ENCODE results near the gene KCNQ1. TPM values are rescaled to one million over a fixed set of nuclear protein-coding genes. Genes with fewer than 3 reads are reported as not detected.

KCNQ1 gene
- total RNA-seq, 1 donor from 2014 or later = 2.6 TPM

DNA sequence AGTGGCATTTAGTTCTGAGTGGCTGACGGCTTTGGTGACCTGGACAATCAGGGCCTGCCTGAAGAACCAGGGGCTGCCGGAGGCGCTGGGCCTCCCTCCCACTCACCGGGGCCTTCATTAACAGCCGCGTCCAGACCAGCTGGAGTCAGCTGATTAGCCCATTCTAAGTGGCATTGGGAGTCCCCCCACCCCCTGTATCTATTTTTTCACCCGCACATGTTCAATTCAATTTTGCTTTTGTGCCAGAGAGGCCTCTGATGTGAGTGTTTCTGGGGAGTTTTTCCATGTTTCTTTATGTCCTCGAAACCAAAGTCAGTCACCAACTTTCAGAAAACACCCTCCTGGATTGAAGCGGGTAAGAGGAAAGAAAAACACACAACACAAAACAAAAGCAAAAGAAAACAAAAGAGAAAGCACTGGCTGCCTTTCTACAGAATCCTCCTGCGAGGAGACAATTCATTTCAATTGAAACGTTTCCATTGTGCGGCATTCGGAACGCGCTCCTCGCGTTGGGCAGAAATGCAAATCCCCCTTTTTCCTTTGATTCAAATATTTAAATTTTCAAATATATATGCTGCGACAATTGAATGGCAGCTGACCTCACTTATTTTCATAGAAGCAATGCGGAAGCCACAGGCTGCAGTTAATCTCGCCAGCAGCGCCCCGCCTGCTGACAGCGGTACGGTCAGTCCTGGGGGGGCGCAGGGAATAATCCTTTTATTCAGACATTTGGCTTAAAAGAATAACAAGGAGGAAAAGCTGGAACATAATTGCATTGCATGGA lies 423.1 kb downstream of the KCNQ1 start:
- no peak overlapping the region for H3K4me3 ChIP-seq (ENCODE audit: low read length in 3 of 3)

DNA sequence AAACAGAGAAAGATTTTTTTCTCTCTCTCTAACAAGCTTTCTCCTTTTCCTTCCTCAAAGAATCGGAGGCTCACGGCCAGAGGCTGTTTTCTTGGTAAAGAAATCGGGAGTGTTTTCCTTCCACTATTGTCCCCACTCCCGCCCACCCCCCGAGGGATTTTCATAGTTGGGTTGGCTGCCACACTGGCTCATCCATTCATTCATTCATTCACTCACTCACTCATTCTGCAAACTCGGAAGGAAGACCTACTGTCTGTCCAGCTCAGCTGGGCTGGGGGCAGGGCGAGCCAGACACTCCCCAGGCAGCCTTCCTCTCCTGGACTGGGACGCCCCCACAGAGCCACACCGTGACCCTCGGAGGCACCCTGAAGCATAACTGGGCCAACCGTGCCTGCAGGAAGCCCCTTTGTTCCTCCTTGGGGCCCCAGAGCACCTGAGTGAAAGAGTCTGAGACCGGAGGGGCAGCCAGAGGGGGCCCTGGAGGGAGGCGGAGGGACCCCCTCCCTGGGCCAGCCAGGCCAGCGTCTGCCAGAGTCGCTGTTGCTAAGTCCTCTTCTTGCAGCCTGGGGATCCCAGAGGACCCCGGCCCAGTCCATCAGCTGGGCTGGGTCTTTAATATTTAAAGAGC lies 423.8 kb downstream of the KCNQ1 start:
- no peak overlapping the region for H3K9ac ChIP-seq (ENCODE audit: low read depth in 1 of 3, low read length in 3 of 3)
- H3K4me3 ChIP-seq (ENCODE audit: low read length in 3 of 3) = peak overlapping the region in 1 of 3 donors; percentile 22
- H3K4me1 ChIP-seq (ENCODE audit: control insufficient read depth in 3 of 3, insufficient read depth in 3 of 3, low read length in 3 of 3) = peaks cover 0 to 3% (median 0%) of the 10 kb centered on the region in 3 donors
- no peak overlapping the region for H3K27ac ChIP-seq (ENCODE audit: low read depth, low read length)
- H3K27me3 ChIP-seq (ENCODE audit: control insufficient read depth in 3 of 3, insufficient read depth in 3 of 3, low read length in 3 of 3) = peaks cover 38 to 43% (median 39%) of the 10 kb centered on the region in 3 donors
- no peaks in the 10 kb centered on the region for H3K36me3 ChIP-seq (ENCODE audit: control insufficient read depth in 3 of 3, insufficient read depth in 3 of 3, low read length in 3 of 3)
- H3K9me3 ChIP-seq (ENCODE audit: control insufficient read depth in 3 of 3, low read length in 3 of 3) = no peaks in the 10 kb centered on the region

More for the DNA sequence above, 423.1 kb downstream of the KCNQ1 start:
- Histone ChIP-seq H3K9me3 (ENCODE audit: control insufficient read depth in 3 of 3, low read length in 3 of 3) (no peaks in the 10 kb centered on the region), H3K4me1 (ENCODE audit: control insufficient read depth in 3 of 3, insufficient read depth in 3 of 3, low read length in 3 of 3) (peaks cover 0 to 3% (median 0%) of the 10 kb centered on the region in 3 donors), H3K27me3 (ENCODE audit: control insufficient read depth in 3 of 3, insufficient read depth in 3 of 3, low read length in 3 of 3) (peaks cover 35 to 46% (median 38%) of the 10 kb centered on the region in 3 donors), H3K36me3 (ENCODE audit: control insufficient read depth in 3 of 3, insufficient read depth in 3 of 3, low read length in 3 of 3) (no peaks in the 10 kb centered on the region), H3K27ac (ENCODE audit: low read depth, low read length) (no peak overlapping the region), H3K9ac (ENCODE audit: low read depth in 1 of 3, low read length in 3 of 3) (no peak overlapping the region)

DNA sequence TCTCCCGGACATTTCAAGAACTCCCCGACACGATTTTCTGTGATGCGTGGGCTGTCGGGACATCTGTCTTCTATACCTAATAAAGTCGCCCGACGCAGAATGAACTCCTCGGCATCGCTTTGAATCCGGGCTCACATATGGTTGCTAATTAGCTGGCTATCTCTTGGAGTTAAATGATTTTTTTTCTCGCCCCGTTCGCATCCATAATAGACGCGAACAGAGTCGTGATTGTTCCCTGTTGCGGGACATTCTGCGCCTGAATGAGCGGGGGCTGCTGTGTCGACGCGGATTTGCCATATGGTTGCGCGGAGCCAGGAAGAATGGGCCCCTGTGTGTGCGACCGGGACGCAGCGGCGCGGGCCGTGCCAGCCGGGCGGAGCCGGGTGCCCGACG lies 424.3 kb downstream of the KCNQ1 start:
- Histone ChIP-seq H3K9me3 (ENCODE audit: control insufficient read depth in 3 of 3, low read length in 3 of 3) (no peaks in the 10 kb centered on the region), H3K27ac (ENCODE audit: low read depth, low read length) (no peak overlapping the region), H3K9ac (ENCODE audit: low read depth in 1 of 3, low read length in 3 of 3) (no peak overlapping the region), H3K36me3 (ENCODE audit: control insufficient read depth in 3 of 3, insufficient read depth in 3 of 3, low read length in 3 of 3) (no peaks in the 10 kb centered on the region), H3K4me3 (ENCODE audit: low read length in 3 of 3) (no peak overlapping the region), H3K4me1 (ENCODE audit: control insufficient read depth in 3 of 3, insufficient read depth in 3 of 3, low read length in 3 of 3) (peaks cover 0 to 3% (median 0%) of the 10 kb centered on the region in 3 donors), H3K27me3 (ENCODE audit: control insufficient read depth in 3 of 3, insufficient read depth in 3 of 3, low read length in 3 of 3) (peaks cover 38 to 47% (median 39%) of the 10 kb centered on the region in 3 donors)

DNA sequence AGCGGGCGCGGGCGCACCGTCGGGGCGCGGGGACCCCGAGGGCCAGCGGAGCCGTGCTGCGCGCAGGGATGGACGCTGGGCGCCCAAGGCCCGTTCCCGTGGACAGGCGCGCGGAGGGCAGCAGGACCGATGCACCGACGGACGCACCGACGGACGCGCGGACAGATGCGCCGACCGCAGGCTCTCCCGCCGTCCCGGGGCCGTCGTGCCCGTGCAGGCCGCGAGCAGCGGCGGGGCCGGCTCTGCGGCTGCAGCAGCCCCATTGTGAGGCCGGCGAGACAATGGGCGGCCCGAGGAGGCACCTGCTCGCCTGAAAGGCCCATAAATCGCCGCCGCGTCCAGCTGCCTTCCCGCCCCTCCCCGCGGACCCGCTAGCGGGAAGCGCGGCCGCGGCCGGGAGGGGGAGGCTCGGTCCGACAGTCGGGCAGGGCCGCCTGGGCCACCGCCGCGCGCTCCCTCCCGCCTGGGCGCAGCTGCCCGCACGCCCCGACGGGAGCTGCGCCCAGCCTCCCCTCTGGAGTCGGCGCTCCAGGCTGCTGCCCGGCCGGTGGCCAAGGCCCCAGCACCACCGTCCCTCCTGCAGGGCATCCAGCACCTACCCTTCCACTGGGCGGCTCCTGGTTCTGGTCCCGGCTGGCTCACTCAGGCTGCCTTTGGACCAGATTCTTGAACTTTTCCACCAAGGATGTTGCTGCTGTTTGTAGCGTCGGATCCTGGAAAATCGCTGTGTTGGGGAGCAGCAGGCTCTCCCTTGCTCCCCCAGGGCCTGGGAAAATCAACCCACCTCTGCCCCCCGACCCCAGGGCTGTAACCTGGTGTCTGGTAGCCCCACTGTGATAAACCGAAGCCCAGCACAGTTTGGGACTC lies 425.0 kb downstream of the KCNQ1 start:
- Histone ChIP-seq H3K36me3 (ENCODE audit: control insufficient read depth in 3 of 3, insufficient read depth in 3 of 3, low read length in 3 of 3) (no peaks in the 10 kb centered on the region), H3K4me3 (ENCODE audit: low read length in 3 of 3) (no peak overlapping the region), H3K9me3 (ENCODE audit: control insufficient read depth in 3 of 3, low read length in 3 of 3) (no peaks in the 10 kb centered on the region), H3K4me1 (ENCODE audit: control insufficient read depth in 3 of 3, insufficient read depth in 3 of 3, low read length in 3 of 3) (peaks cover 0 to 3% (median 0%) of the 10 kb centered on the region in 3 donors), H3K27me3 (ENCODE audit: control insufficient read depth in 3 of 3, insufficient read depth in 3 of 3, low read length in 3 of 3) (peaks cover 38 to 49% (median 42%) of the 10 kb centered on the region in 3 donors), H3K27ac (ENCODE audit: low read depth, low read length) (no peak overlapping the region), H3K9ac (ENCODE audit: low read depth in 1 of 3, low read length in 3 of 3) (no peak overlapping the region)

DNA sequence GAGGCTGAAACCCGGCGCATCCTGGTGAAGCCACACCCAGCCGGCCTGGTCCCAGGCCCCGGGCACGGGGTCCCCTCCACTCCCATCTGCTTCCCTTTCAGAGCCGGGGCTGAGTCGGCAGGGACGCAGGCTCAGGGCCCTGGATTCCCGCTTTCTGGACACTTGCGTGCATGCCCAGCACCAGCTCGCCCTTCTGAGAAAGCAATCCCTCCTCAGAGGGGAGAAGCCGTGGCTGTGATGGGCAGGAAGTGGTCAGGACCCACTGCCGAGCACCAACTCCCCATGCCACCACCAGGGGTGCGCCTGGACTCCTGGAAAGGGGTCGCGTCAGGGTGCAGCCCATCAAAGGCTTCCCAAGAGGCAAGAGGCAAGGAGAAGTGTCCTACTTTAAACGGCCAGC lies 425.7 kb downstream of the KCNQ1 start:
- Histone ChIP-seq H3K27me3 (ENCODE audit: control insufficient read depth in 3 of 3, insufficient read depth in 3 of 3, low read length in 3 of 3) (peaks cover 38 to 49% (median 46%) of the 10 kb centered on the region in 3 donors), H3K9ac (ENCODE audit: low read depth in 1 of 3, low read length in 3 of 3) (no peak overlapping the region), H3K4me3 (ENCODE audit: low read length in 3 of 3) (no peak overlapping the region), H3K27ac (ENCODE audit: low read depth, low read length) (no peak overlapping the region), H3K9me3 (ENCODE audit: control insufficient read depth in 3 of 3, low read length in 3 of 3) (peaks cover 0 to 4% (median 0%) of the 10 kb centered on the region in 3 donors), H3K36me3 (ENCODE audit: control insufficient read depth in 3 of 3, insufficient read depth in 3 of 3, low read length in 3 of 3) (peaks cover 0 to 2% (median 0%) of the 10 kb centered on the region in 3 donors), H3K4me1 (ENCODE audit: control insufficient read depth in 3 of 3, insufficient read depth in 3 of 3, low read length in 3 of 3) (peaks cover 0 to 3% (median 0%) of the 10 kb centered on the region in 3 donors)

DNA sequence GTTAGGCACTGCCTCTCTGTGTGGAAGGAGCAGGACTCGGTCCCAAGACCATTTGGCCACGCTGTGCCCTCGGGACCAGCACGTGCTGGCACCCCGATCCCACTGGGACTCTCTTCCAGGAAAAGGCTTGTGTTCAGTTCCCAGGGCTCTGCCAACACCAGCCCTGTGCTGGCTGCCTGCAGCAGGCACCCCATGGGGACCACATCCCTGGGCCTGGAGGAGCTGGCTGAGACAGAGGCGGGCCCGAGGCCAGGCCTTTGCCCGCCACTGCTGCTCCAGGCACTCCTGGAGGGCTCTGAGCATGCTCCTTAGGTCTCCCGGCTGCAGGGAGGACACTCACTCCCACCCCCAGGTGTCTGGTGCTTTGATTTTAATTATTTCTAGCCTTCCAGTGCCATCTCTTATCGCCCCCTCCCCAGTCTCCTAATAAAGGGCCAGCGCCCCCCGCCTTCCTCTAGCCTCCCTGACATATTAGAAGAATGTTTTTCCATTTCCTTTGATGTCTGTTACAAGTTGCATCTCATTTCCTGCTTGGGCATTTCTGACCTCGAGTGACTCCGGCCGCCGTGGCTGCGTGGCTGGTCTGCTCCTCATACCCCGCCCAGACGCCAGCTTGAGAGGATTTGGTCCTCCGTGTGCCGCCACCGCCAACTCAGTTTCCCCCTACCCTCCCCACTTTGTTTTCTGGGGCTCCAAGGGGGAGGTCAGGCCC lies 426.3 kb downstream of the KCNQ1 start:
- peaks cover 0 to 3% (median 0%) of the 10 kb centered on the region in 3 donors for H3K4me1 ChIP-seq (ENCODE audit: control insufficient read depth in 3 of 3, insufficient read depth in 3 of 3, low read length in 3 of 3)
- peaks cover 0 to 4% (median 0%) of the 10 kb centered on the region in 3 donors for H3K9me3 ChIP-seq (ENCODE audit: control insufficient read depth in 3 of 3, low read length in 3 of 3)
- H3K4me3 ChIP-seq (ENCODE audit: low read length in 3 of 3) = no peak overlapping the region
- no peak overlapping the region for H3K9ac ChIP-seq (ENCODE audit: low read depth in 1 of 3, low read length in 3 of 3)
- H3K36me3 ChIP-seq (ENCODE audit: control insufficient read depth in 3 of 3, insufficient read depth in 3 of 3, low read length in 3 of 3) = peaks cover 0 to 2% (median 0%) of the 10 kb centered on the region in 3 donors
- no peak overlapping the region for H3K27ac ChIP-seq (ENCODE audit: low read depth, low read length)
- H3K27me3 ChIP-seq (ENCODE audit: control insufficient read depth in 3 of 3, insufficient read depth in 3 of 3, low read length in 3 of 3) = peaks cover 37 to 49% (median 46%) of the 10 kb centered on the region in 3 donors

- Histone ChIP-seq H3K4me1 (ENCODE audit: control insufficient read depth in 3 of 3, insufficient read depth in 3 of 3, low read length in 3 of 3) (peaks cover 0 to 3% (median 0%) of the 10 kb centered on the region in 3 donors), H3K36me3 (ENCODE audit: control insufficient read depth in 3 of 3, insufficient read depth in 3 of 3, low read length in 3 of 3) (peaks cover 3 to 8% (median 6%) of the 10 kb centered on the region in 3 donors), H3K27ac (ENCODE audit: low read depth, low read length) (no peak overlapping the region), H3K9ac (ENCODE audit: low read depth in 1 of 3, low read length in 3 of 3) (no peak overlapping the region), H3K4me3 (ENCODE audit: low read length in 3 of 3) (no peak overlapping the region), H3K9me3 (ENCODE audit: control insufficient read depth in 3 of 3, low read length in 3 of 3) (peaks cover 0 to 4% (median 4%) of the 10 kb centered on the region in 3 donors), H3K27me3 (ENCODE audit: control insufficient read depth in 3 of 3, insufficient read depth in 3 of 3, low read length in 3 of 3) (peaks cover 15 to 33% (median 27%) of the 10 kb centered on the region in 3 donors)
Observed at GRCh38 chr11:2874963-2875362, 430.2 kb downstream of the KCNQ1 start.

- Histone ChIP-seq H3K4me3 (ENCODE audit: low read length in 3 of 3) (no peak overlapping the region), H3K27me3 (ENCODE audit: control insufficient read depth in 3 of 3, insufficient read depth in 3 of 3, low read length in 3 of 3) (peaks cover 0 to 12% (median 6%) of the 10 kb centered on the region in 3 donors), H3K36me3 (ENCODE audit: control insufficient read depth in 3 of 3, insufficient read depth in 3 of 3, low read length in 3 of 3) (peaks cover 3 to 8% (median 6%) of the 10 kb centered on the region in 3 donors), H3K9me3 (ENCODE audit: control insufficient read depth in 3 of 3, low read length in 3 of 3) (peaks cover 0 to 4% (median 4%) of the 10 kb centered on the region in 3 donors), H3K9ac (ENCODE audit: low read depth in 1 of 3, low read length in 3 of 3) (no peak overlapping the region), H3K27ac (ENCODE audit: low read depth, low read length) (no peak overlapping the region), H3K4me1 (ENCODE audit: control insufficient read depth in 3 of 3, insufficient read depth in 3 of 3, low read length in 3 of 3) (peaks cover under 1 to 9% (median 5%) of the 10 kb centered on the region in 3 donors)
Observed at GRCh38 chr11:2877474-2877873, 432.7 kb downstream of the KCNQ1 start.

- H3K9me3 ChIP-seq (ENCODE audit: control insufficient read depth in 3 of 3, low read length in 3 of 3) = peaks cover 0 to 4% (median 4%) of the 10 kb centered on the region in 3 donors
- no peak overlapping the region for H3K27ac ChIP-seq (ENCODE audit: low read depth, low read length)
- peaks cover 3 to 8% (median 6%) of the 10 kb centered on the region in 3 donors for H3K36me3 ChIP-seq (ENCODE audit: control insufficient read depth in 3 of 3, insufficient read depth in 3 of 3, low read length in 3 of 3)
- H3K4me1 ChIP-seq (ENCODE audit: control insufficient read depth in 3 of 3, insufficient read depth in 3 of 3, low read length in 3 of 3) = peaks cover 7 to 17% (median 9%) of the 10 kb centered on the region in 3 donors
- no peak overlapping the region for H3K4me3 ChIP-seq (ENCODE audit: low read length in 3 of 3)
- no peak overlapping the region for H3K9ac ChIP-seq (ENCODE audit: low read depth in 1 of 3, low read length in 3 of 3)
- peaks cover 0 to 7% (median 6%) of the 10 kb centered on the region in 3 donors for H3K27me3 ChIP-seq (ENCODE audit: control insufficient read depth in 3 of 3, insufficient read depth in 3 of 3, low read length in 3 of 3)
Observed at GRCh38 chr11:2878782-2879181, 434.0 kb downstream of the KCNQ1 start.

All from skeletal muscle tissue (tissue), 4 donors.